HG02938 (cell line): ENCODE measurements around the gene IFIT5.
A peak's percentile ranks its signal among the peaks of the same experiment; 100 is the strongest.
"Not testable (repeated sequence)": the region's sequence is repeated elsewhere in the genome, so short reads cannot be mapped to it uniquely, and the experiment has no call there.

Experiments used
- ATAC-seq: cut with Tn5 transposase; IDR thresholded peaks from one replicate; pipeline ENCODE4 v1.9.1; 2021; ENCODE audit warnings: mild to moderate bottlenecking, moderate library complexity; ENCODE audit not compliant: unreplicated experiment

IFIT5 gene

DNA sequence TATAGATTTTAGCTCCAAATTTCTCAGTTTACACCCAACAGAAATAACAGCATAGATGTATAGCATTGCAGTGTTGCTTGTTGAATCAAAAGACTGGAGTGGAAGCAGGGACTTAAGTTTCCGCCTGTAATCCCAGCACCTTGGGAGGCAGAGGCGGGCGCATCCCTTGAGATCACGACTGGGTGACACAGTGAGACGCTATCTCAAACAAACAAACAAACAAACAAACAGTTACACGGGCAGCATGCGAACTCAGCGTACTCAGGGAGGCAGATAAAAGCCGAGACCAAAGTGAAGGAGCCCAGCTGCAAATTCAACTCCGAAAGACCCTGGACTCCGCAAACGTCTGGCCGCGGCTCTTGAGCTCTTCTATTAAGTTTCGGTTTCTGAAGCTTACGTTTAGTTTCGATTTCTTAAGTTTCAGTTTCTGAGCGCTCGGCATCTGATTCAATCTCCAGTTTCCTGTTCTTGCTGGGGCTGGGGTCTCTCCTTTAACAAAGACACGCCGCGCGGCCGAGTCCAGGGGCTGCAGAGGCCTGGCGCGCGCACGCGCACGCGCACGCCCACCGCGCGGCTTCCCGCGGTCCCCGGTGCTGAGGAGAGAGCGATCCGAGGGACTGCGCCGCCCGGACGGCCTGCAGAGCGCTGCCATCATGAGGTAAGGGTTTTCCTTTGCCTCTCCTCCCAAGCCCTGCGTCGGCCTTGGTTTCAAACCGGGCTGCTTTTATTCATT lies at the start of gene IFIT5:
Gene IFIT5, plus strand, starts transcription at position 423 of the 733 bp plus-strand sequence. Its CDS starts 231 bp downstream, at position 654.
- peak; percentile 83 for ATAC-seq

GRCh38 chr10:89367529-89367928 lies 46.8 kb upstream of the IFIT5 start:
- peak; percentile 80 for ATAC-seq

GRCh38 chr10:89368129-89368528 lies 46.2 kb upstream of the IFIT5 start:
- no peak for ATAC-seq

DNA sequence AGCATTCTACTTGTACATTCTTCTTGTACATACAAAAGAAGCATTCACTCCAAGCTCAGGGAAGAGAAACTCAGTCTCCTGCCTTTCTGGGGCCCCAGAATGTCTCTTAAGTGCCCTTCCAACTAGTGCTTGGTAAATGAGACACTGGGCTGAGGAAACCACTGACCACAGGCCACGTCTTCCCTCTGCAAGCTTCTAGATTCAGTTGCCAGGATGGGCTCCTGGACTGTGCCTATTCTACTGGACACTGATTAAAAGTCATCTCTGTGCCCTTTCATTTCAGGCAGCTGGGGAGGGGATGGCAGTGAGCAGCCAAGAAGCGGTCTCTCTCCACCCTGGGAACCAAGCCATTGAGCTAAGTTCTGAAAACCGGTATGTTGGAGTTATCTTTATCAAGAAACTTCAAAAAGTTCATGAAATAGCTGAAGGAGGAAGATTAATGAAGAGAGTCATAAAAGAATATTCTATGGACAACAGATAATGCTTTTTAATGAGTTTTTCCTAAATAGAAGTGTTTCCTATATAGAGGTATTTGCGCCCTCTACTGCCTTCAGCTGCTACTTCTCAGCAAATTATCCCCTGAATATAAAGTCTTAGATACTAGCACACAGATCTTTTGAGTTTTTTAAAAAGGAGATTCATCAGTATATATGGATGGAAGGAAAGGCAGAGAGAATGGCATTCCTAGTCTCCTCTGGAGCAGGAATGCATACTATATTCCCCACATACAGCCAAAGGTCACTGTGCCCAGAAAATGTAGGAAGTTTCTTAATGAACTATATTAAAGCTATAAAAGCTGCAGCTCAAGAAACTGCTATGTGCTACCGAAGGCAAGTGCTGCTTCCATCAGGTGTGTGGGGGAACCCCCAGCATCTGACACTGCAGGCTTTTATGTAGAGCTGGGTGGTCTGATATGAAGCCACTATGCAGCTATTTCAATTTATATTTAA lies 44.9 kb upstream of the IFIT5 start:
- ATAC-seq = no peak

GRCh38 chr10:89371079-89371478 lies 43.3 kb upstream of the IFIT5 start:
- ATAC-seq = no peak

DNA sequence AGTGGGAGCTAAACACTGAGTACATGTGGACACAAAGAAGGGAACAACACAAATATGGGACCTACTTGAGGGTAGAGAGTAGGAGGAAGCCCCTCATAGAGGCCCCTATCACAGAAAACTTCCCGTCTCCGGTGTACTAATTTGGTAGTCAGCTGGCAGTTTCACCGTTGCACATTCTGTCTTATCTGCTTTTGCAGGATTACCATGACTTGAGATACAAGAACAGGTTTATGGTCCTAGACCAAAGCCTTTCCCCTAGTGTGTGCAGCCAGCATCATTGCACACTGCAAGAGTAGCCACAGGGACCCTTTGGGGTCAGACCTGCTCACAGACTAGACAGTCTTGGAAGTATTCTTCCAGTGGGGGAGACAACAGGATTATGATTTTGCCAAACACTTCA lies 42.4 kb upstream of the IFIT5 start:
- no peak for ATAC-seq

GRCh38 chr10:89373916-89374711 lies 40.3 kb upstream of the IFIT5 start:
- no peak for ATAC-seq

GRCh38 chr10:89374713-89375141 lies 39.6 kb upstream of the IFIT5 start:
- ATAC-seq = no peak

- no peak for ATAC-seq
Observed at GRCh38 chr10:89377705-89378637, 36.4 kb upstream of the IFIT5 start, which contains the start of gene IFIT1B. IFIT1B (plus strand) TSS chr10:89378056; CDS start chr10:89378136, 80 bp downstream.

DNA sequence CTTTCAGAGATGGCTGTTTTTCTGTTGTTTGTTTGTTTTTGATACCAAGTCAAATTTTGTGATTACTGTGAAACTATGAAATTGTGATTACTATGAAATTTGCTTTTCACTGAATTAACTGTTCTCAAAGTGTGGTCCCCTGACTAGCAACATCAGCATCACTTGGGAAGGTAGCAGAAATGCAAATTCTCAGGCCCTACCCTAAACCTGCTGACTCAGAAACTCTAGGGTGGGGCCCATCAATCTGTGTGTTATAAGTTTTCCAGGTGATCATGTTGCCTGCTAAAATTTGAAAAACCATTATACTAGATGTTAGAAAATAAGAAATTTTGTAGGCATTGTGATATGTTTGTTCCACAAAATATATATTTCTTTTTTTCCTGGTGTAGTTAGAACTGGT lies 35.3 kb upstream of the IFIT5 start:
- ATAC-seq = no peak

GRCh38 chr10:89382757-89383156 lies 31.6 kb upstream of the IFIT5 start:
- no peak for ATAC-seq

DNA sequence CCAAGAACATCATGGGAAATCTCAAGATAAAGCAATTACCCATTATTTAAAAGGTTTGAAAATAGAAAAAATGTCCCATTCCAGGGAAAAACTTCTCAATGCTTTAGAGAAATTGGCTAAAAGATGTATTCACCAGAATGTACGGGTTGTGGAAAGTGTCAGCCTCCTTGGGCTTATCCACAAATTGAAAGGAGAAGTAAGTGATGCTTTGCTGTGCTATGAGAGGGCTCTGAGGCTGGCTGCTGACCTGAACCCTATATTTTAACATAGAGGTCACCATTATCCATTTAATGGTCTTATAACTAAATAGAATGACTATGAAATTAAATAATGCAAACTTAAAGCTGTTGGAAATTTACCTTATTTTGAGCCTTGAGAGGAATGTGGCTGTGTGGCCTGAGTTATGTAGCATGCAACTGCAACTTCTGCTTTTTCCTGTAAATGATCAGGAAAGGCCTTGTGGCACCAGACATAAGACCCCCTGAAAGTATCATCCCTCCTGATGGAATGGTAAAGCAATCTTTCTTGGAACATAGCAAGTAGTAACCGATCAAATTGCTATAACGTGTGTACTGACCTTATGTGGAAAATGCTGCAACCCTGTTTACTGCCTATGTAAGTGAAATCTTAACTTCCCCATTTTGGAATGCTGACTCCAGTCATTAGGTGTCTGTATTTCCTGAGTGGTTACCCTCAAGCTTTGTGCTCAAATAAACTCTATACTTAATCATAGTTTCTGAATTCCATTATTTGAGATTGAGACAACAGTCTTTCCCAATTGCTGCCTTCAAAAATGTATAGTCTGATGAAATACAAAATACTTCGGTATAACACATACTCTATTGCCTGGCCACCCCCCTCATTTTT lies 29.7 kb upstream of the IFIT5 start:
- no peak for ATAC-seq

DNA sequence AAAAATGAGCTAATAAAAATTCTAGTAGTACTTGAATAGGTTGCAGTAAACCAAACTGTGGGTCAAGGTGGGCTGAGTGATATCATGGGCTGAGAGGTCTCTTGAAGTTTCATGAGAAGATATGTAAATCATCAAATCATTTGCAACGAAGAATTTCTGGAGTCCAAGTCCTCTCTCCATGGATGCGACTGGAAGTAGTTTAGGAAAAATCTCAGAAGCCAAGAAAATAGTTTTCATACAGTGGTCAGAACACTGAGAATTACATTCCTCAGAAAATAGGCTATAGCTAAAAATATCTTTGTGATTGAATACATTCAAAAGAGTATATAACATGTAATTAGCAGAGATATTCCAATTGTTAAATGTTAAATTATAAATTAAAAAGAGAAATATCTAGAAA lies 25.6 kb upstream of the IFIT5 start:
- no peak for ATAC-seq

DNA sequence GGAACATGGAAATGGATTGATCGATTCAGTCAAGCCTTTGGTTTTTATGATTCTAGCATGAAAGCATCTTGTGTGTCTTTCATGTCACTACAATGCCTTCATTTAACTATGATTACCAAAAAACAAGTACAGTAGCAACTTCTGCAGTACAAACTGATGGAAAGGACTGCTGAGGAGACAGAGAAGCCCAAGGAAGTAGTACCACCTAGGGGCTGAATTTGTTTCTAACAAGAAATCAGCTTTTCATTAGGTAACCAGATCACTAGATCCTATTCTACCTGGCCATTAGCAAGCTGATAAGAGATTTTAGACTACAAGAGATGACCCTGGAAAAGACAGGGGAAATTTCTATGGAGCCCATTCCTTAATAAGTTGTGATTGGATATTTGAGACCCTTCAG lies 25.1 kb upstream of the IFIT5 start:
- ATAC-seq = no peak

GRCh38 chr10:89390476-89391225 lies 23.7 kb upstream of the IFIT5 start:
- ATAC-seq = no peak

DNA sequence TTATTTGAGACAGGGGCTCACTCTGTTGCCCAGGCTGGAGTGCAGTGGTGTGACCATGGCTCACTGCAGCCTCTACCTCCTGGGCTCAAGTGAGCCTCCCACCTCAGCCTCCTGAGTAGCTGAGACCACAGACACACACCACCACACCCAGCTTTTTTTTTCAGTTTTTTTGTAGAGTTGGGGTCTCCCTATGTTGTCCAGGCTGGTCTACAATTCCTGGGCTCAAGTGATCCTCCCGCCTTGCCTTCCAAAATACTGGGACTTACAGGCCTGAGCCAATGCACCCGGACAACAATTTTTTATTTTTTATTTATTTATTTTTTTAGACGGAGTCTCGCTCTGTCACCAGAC lies 23.2 kb upstream of the IFIT5 start:
- ATAC-seq = not testable (repeated sequence)

DNA sequence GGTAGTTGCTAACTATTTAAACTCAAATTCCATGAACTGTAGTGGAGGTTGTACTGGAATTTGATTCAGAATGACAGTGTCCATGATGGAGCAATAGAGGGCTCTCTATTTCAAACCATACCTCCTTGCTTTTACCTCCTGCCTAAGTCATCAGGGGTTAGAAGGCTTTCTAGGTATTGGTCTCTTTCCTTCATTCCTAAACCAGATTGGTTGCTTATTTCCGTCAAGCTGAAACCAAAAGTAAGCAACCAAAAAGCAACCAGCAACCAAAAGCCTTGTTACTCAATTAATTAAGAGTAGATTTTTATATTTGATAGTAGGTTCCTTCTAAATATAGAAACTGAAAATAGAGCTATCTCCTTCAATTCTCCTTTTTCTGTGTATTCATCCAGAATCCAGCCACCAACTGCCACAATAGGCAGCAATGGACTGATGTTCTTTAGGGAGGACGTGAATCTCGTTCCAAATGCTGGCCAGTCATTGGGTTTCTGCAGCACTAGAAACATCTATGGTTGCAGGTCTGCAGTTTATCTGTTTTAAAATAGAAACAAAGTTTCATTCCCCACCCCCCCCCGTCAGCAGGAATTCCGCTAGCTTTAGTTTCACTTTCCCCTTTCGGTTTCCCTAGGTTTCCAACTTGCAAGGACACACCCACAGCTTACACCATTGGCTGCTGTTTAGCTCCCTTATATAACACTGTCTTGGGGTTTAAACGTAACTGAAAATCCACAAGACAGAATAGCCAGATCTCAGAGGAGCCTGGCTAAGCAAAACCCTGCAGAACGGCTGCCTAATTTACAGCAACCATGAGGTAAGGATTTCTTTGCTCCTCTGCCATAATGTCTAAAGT lies 22.2 kb upstream of the IFIT5 start, which contains the start of gene IFIT1:
Gene IFIT1, plus strand, starts transcription at position 717 of the 850 bp plus-strand sequence. Its CDS starts 90 bp downstream, at position 807.
- ATAC-seq = peak; percentile 77
